ENCODE measurements around the gene ZNF416. TPM values are rescaled to one million over a fixed set of nuclear protein-coding genes. Genes with fewer than 3 reads are reported as not detected.

ZNF416 gene
- total RNA-seq, 1 donor from 2014 or later = 4.6 TPM

GRCh38 chr19:57527136-57527881 is 51.4 kb downstream of the ZNF416 start, which contains the start of gene ZNF549:
TSS of gene ZNF549 (plus strand) at chr19:57527356. CDS start at chr19:57527574, 218 bp downstream.
- Histone ChIP-seq H3K4me3 (peak within 1 kb of the TSS; percentile 82), H3K27ac (replicated peaks) (peak within 1 kb of the TSS; percentile 87), H3K36me3 (peaks cover 24% of the 10 kb centered on the region), H3K27me3 (ENCODE audit: low read depth) (no peaks in the 10 kb centered on the region), H3K4me1 (peaks cover 18% of the 10 kb centered on the region), H3K9me3 (replicated peaks) (peaks cover 32% of the 10 kb centered on the region)
- DNase-seq = peak; percentile 89
- intact Hi-C loops (cut with micrococcal nuclease) = no loop called here
- peak; percentile 32 for TF ChIP-seq CTCF (IDR thresholded peaks at IDR 0.05; ENCODE audit: borderline replicate concordance)

Other genes starting within 250 kb of the ZNF416 start
- 8.0 TPM for gene ZNF304, start 227.6 kb downstream of the ZNF416 start, total RNA-seq
- 11.4 TPM for gene TRAPPC2B, start 215.4 kb downstream of the ZNF416 start, total RNA-seq
- gene ZNF547, start 215.4 kb downstream of the ZNF416 start, total RNA-seq = 3.6 TPM
- gene ZNF548, start 189.1 kb downstream of the ZNF416 start, total RNA-seq = 14.4 TPM
- 8.9 TPM for gene ZNF17, start 167.8 kb downstream of the ZNF416 start, total RNA-seq
- 3.4 TPM for gene ZNF749, start 143.6 kb downstream of the ZNF416 start, total RNA-seq
- gene VN1R1, start 121.8 kb downstream of the ZNF416 start, total RNA-seq = 3.3 TPM
- gene ZNF772, start 101.3 kb downstream of the ZNF416 start, total RNA-seq = 22.6 TPM
- gene ZNF419, start 91.2 kb downstream of the ZNF416 start, total RNA-seq = 9.0 TPM
- gene ZNF773, start 79.0 kb downstream of the ZNF416 start, total RNA-seq = 4.1 TPM
- 3.8 TPM for gene ZNF549, start 51.6 kb downstream of the ZNF416 start, total RNA-seq
- 10.8 TPM for gene ZNF550, start 19.0 kb downstream of the ZNF416 start, total RNA-seq
- 4.0 TPM for gene ZIK1, start 5.2 kb upstream of the ZNF416 start, total RNA-seq
- 4.7 TPM for gene ZNF530, start 21.0 kb upstream of the ZNF416 start, total RNA-seq
- gene ZNF134, start 35.3 kb upstream of the ZNF416 start, total RNA-seq = 13.3 TPM
- gene ZNF211, start 54.3 kb upstream of the ZNF416 start, total RNA-seq = 10.0 TPM
- not detected for gene ZSCAN4, start 90.0 kb upstream of the ZNF416 start, total RNA-seq
- gene ZNF551, start 103.1 kb upstream of the ZNF416 start, total RNA-seq = 3.6 TPM
- gene ZNF154, start 130.3 kb upstream of the ZNF416 start, total RNA-seq = 4.8 TPM
- gene ZNF671, start 148.7 kb upstream of the ZNF416 start, total RNA-seq = 9.3 TPM
- 12.9 TPM for gene ZNF776, start 167.9 kb upstream of the ZNF416 start, total RNA-seq
- gene ZNF586, start 190.8 kb upstream of the ZNF416 start, total RNA-seq = 12.0 TPM
- gene ZNF552, start 236.0 kb upstream of the ZNF416 start, total RNA-seq = 3.9 TPM

Measured in left ventricle myocardium inferior (tissue), 1 donor.